ENCODE results near the gene ETS2. TPM values are rescaled to one million over a fixed set of nuclear protein-coding genes. Genes with fewer than 3 reads are reported as not detected.

Gene ETS2
- total RNA-seq, 1 experiment from 2014 or later, result 35.3 TPM

GRCh38 chr21:38793926-38794713 is 11.6 kb upstream of the ETS2 start:
- TF ChIP-seq, protein P1, sequence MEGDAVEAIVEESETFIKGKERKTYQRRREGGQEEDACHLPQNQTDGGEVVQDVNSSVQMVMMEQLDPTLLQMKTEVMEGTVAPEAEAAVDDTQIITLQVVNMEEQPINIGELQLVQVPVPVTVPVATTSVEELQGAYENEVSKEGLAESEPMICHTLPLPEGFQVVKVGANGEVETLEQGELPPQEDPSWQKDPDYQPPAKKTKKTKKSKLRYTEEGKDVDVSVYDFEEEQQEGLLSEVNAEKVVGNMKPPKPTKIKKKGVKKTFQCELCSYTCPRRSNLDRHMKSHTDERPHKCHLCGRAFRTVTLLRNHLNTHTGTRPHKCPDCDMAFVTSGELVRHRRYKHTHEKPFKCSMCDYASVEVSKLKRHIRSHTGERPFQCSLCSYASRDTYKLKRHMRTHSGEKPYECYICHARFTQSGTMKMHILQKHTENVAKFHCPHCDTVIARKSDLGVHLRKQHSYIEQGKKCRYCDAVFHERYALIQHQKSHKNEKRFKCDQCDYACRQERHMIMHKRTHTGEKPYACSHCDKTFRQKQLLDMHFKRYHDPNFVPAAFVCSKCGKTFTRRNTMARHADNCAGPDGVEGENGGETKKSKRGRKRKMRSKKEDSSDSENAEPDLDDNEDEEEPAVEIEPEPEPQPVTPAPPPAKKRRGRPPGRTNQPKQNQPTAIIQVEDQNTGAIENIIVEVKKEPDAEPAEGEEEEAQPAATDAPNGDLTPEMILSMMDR (conservative IDR thresholded peaks at IDR 0.05), result no peak
- Histone ChIP-seq H3K9me3 (ENCODE audit: control insufficient read depth, low read depth, low read length) (no peaks in the 10 kb centered on the region), H3K27ac (ENCODE audit: insufficient read length, low read depth, low read length) (no peak overlapping the region), H3K14ac (ENCODE audit: insufficient read depth, low read length) (no peak overlapping the region), H3K9ac (ENCODE audit: extremely low read depth, insufficient read length, low read length) (no peak overlapping the region), H3K23me2 (ENCODE audit: insufficient read length, low read depth, low read length, poor library complexity, severe bottlenecking) (no peaks in the 10 kb centered on the region), H3K56ac (ENCODE audit: insufficient read length, low read depth, low read length) (no peak overlapping the region), H4K5ac (ENCODE audit: insufficient read length, low read depth, low read length) (no peak overlapping the region), H3K27me3 (ENCODE audit: insufficient read depth, low read length) (no peaks in the 10 kb centered on the region), H2BK120ac (ENCODE audit: low read depth, low read length, poor library complexity, severe bottlenecking) (no peak overlapping the region), H2BK20ac (ENCODE audit: low read depth, low read length, poor library complexity, severe bottlenecking) (no peak overlapping the region), H3K23ac (ENCODE audit: insufficient read length, low read depth, low read length) (no peak overlapping the region), H3K4ac (ENCODE audit: low read depth, low read length) (no peak overlapping the region), H2AK5ac (ENCODE audit: insufficient read length, low read length) (no peak overlapping the region), H3K4me2 (ENCODE audit: insufficient read depth, insufficient read length, low read length) (no peak overlapping the region), H2BK15ac (ENCODE audit: low read depth, low read length) (no peak overlapping the region), H4K8ac (replicated peaks; ENCODE audit: insufficient read length, low read depth, low read length) (no peak overlapping the region), H3K18ac (ENCODE audit: insufficient read length, low read depth, low read length) (no peak overlapping the region), H4K91ac (ENCODE audit: insufficient read length, low read depth, low read length) (no peak overlapping the region), H2AFZ (ENCODE audit: low read length) (no peak overlapping the region), H3T11ph (ENCODE audit: low read length) (no peak overlapping the region), H3K79me2 (ENCODE audit: insufficient read depth, low read length) (no peaks in the 10 kb centered on the region), H2BK5ac (ENCODE audit: insufficient read length, low read length) (no peak overlapping the region), H3K79me1 (ENCODE audit: insufficient read depth, low read depth, low read length, poor library complexity, severe bottlenecking) (no peaks in the 10 kb centered on the region), H3K4me1 (ENCODE audit: insufficient read depth, low read length) (no peaks in the 10 kb centered on the region), H2BK12ac (ENCODE audit: insufficient read length, low read depth, low read length) (no peak overlapping the region), H4K20me1 (ENCODE audit: control insufficient read depth, insufficient read depth, insufficient read length) (peaks cover 4% of the 10 kb centered on the region)
- no CpG with 5 or more reads among the region's 16 CpGs for WGBS (ENCODE audit: extremely low coverage, insufficient read length, low lambda C conversion rate)
- no peak overlapping the region for H3K27ac Mint-ChIP-seq
- H3K36me3 Mint-ChIP-seq (ENCODE audit: insufficient read depth in 1 of 3, low read depth in 3 of 3), result no peaks in the 10 kb centered on the region; a peak in 1 of 7 replicates
- H3K4me1 Mint-ChIP-seq, result peaks cover 12 to 16% of the 10 kb centered on the region in 2 experiments
- H3K9me3 Mint-ChIP-seq, result no peaks in the 10 kb centered on the region; a peak in 2 of 5 replicates
- no peak overlapping the region for H3K4me3 Mint-ChIP-seq
- H3K27me3 Mint-ChIP-seq (ENCODE audit: low read depth), result peaks cover 4% of the 10 kb centered on the region; the same call in 1 of the 2 replicates
- DNase-seq, result no peak

Data from H9 (cell line).